KG1 (cell line): ENCODE data around the gene DGLUCY.
"Not testable (repeated sequence)": the region's sequence is repeated elsewhere in the genome, so short reads cannot be mapped to it uniquely, and the experiment has no call there.

ENCODE experiments used
- DNase-seq: peaks from one replicate; lab custom pipeline; 2025; lab: John Stamatoyannopoulos, UW

Gene DGLUCY

DNA sequence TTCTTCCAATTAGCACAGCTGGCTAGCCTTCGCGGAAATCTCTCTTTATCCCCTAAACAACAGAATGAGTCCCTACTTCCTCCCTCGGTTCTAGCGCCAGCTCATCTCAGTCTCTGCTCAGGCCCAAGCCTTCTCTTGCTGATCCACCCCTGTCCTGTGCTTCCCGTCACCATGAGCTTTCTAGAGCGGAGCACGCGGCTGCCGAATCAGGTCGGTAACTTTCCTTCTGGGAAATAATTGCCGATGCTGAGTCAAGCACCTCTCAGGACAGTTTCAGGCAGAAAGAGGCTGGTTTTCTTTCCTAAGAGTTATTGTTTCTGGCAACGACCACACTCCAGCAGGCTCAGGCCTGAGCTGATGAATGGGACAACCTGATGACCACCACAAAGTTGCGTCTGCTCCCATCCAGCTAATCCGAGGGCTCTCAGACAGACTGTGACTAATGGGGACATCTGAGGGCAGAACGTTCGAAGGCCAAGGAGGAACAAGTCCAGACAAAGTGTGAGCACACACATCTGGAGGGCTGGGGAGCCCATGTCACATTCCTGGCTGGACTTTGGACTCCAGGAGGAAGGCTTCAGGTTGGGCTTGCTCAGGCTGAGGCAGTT, 144.2 kb downstream of the DGLUCY start:
- DNase-seq: no peak

DNA sequence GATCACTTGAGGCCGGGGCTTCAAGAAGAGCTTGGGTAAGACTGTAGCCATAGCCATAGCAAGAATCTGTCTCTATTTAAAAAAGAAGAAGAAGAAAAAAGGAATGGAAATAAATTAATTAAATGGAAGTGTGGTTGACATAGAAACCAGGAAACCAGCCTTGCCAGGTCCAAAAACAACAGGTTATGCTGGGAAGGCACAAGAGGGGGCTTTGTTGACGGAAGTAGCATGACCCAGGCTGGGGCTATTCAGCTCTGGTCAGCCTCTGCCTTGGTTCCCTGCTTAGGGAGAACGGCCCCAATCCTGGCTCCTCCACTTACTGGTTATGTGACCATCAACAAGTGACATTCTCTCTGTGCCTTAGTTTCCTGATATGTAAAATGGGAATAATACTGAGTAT, 145.0 kb downstream of the DGLUCY start:
- no peak for DNase-seq

DNA sequence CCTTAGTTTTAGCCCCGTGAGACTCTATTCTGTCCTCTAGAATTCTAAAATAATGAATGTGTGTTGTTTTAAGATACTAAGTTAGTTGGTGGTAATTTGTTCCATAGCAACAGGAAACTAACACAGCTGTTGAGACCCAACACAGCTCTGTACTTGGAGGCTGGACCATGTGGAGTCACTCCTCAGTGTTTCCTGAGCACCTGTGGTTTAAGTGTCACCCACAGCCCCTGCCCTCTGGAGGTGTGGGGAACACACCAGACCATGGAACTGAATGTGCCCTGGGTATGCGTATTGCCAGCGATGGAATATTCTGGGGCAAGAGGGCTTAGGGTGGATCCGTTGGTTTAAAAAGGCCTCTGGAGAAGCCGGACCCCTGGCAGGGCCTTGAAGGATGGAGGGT, 147.2 kb downstream of the DGLUCY start:
- DNase-seq: no peak

DNA sequence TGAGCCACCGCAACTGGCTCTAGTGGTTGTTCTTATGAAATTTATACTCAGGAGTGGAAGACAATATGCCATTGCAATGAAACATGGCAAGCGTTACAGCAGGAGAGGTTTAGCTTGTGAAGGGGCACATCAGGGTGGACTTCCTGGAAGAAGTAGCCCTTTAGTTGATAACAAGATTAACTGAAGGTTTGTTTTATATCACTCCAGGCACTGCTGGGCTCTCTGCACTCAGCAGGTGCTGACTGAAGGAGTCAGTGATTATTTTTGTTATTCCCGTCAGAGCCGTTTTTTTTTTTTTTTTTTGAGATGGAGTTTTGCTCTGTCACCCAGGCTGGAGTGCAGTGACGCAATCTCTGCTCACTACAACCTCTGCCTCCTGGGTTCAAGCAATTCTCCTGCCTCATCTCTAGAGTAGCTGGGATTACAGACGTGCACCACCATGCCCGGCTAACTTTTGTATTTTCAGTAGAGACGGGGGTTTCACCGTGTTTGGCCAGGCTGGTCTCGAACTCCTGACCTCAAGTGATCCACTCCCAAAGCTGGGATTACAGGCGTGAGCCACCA, 148.2 kb downstream of the DGLUCY start:
- DNase-seq: no peak

DNA sequence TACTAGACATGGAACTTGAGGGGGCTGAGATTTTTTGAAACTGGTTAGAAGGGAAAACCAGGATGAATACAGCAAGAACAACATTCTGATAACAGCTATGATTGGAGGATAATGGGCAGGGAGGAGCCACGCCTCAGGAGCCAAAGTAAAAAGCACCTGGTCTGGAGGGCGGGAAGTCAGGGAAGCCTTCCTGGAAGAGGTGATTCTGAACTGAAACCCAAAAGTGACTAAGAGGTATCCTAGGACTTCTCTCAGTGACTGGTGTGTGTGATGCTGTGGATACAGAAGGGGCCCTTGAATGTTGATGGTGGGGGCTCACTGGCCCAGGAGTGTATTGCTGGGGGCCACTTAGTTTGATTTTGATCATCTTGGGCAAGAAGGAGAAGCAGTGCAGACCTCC, 149.5 kb downstream of the DGLUCY start:
- no peak for DNase-seq

DNA sequence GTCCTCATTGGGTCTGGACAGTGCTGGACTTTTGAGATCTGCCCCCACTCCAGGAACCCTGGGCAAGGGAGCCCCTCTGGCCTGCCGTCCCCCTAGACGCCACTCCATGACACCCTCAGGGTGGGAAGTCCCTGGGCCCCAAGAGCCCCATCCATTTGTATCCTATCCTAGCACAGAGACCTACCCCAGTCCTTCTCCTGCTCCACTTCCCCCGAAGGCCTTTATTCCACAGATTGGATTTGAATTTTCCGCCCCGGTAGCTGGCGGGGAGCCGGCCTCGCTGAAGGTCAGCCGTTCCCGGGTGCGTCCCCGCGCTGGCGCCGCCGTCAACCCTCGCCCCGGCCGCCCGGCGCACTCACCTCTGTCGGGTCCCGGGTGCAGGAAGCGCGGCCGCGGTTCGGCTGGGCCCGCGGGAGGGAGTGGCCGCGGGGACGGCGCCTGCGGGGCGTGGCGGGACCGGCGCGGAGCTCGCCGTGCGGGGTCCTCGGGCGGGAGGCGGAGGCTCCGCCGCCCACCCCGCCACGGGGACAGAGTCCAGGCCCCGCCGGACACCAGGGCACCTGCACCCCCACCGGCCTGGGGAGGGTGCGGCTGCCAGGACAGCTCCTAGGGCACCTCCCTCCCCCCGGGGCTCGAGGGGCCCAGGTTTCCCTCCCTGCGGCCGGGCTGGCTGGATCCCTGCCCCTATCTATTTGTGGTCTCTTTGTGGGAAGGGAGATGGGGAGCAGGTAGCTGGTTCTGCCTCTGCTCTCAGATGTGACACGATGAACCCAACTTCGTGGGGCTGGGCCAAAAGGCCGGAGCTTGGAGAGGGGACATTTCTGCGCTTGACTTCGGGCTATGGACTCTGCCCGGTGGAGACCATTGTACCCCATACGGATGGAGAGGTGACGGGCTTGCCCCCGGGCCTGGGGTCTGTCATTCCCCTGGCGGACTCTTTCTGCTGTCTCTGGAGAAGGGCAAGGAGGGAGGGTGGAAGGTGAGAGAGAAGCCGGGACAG, 150.6 kb downstream of the DGLUCY start:
- no peak for DNase-seq

DNA sequence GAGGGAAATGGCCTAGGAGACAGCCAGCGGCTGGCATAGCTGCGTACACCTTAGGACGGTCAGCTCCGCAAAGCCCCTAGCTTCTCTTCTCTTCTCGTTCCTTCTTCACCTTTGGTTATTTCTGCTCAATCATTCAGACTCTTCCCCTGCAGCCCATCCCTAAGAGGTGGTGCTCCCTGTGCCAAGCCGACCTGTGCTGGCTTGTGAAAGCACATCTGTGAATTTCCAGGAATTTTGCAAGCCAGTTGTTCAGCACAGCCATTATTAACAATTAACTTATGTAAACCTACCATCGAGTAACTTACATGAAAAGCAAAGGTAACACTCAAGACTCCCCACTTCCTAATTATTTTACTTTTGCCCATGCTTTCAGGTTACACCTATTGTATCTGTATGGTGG, 151.5 kb downstream of the DGLUCY start:
- DNase-seq: no peak

DNA sequence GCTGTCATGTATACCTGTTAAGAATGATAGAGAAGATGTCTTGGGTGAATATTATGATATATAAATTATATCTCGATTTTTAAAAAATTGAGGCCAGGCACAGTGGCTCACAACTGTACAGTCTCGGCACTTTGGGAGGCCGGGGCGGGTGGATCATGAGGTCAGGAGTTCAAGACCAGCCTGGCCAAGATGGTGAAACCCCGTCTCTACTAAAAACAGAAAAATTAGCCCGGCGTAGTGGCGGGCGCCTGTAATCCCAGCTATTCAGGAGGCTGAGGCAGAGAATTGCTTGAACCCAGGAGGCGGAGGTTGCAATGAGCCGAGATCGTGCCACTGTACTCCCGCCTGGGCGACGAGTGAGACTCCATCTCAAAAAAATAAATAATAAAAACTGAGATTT, 152.4 kb downstream of the DGLUCY start:
- DNase-seq: not testable (repeated sequence)

DNA sequence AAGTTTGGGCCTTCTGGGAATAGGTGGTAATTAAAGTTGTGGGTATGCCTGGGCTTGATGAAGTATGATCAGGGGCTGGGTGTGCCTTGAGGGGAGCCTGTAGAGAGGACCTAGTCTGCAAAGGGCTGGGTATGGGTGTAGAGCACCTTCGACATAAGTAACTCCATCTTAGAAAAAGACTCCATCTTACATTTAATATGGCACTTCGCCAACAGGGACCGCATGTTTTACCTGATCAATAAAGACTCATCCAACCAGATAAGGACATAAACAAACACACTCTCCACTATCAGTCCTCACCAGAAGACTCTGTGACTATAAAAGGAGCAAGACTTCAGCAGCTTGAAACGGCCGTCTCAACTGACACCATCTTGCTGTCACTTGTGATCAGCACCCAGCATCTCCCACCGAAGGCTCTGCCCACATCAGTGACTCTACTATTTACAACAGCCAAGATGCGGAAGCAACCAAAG, 154.1 kb downstream of the DGLUCY start:
- no peak for DNase-seq

DNA sequence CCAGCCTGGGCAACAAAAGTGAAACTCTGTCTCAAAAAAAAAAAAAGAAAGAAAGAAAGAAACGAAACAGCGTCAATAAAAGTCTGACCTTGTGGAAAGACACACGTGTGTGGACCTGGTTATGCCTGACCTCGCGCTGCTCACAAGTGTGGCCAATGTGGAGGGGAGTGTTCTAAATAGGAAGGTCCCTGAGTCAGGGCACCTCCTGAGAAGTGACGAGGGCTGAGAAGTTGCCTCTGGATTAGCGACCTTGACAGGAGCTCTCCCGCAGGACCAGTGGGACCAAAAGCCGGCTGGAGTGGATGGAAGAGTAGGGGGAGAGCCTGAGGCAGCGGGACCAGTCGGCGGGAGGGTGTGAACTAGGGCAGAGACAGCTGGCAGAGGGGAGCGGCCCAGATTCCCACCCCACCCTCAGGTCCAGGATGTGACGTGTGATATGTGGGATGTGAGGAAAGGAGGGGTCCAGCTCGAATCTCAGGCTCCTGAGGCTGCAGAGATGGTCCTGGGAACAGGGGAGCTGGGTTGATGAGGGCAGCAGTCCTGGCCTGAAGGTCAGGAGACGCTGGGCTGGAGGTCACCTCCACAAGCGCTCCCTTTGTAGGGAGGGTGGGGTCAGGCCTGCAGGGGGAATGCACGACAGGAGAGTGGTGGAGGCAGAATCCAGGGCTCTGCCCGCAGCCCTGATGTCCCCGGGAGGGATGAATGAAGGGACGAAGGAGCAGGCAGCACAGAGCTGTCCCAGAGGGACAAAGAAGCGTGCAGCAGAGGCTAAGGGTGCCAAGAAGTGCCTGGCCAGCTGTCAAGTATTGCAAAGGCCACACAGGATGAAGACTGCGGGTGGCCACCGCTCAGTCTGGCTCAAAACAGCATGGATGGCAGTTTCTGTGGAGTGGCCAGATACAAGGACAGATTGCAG, 155.5 kb downstream of the DGLUCY start:
- DNase-seq: no peak

DNA sequence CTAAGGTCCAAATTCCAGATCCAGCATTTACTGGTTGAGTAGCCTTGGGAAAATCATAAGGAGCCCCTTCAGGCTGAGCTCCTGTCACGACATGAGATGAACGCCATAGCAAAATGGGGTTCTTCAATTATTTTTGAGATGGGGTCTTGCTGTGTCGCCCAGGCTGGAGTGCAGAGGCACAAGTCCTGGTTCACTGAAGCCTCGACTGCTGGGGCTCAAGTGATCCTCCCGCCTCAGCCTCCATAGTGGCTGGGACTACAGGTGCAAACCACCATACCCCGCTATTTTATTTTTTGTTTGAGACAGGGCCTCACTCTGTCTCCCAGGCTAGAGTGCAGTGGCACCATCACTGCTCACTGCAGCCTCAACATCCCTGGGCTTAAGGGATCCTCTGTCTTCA, 156.3 kb downstream of the DGLUCY start:
- DNase-seq: no peak

DNA sequence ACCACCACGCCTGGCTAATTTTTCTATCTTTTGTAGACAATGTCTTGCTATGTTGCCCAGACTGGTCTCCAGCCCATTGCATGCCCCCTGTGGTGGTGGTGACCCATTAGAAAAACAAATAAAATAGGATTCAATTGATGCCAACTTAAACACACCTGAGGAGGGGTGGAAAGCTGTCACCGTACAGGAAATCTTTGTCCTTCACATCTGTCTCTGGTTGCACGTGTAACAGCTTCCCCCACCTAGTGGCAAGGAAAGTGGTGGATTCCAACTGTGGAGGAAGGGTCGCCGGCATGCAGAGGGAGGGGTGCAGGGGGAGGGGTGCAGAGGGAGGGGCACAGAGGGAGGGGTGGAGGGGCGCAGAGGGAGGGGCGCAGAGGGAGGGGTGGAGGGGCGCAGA, 156.7 kb downstream of the DGLUCY start:
- DNase-seq: no peak

DNA sequence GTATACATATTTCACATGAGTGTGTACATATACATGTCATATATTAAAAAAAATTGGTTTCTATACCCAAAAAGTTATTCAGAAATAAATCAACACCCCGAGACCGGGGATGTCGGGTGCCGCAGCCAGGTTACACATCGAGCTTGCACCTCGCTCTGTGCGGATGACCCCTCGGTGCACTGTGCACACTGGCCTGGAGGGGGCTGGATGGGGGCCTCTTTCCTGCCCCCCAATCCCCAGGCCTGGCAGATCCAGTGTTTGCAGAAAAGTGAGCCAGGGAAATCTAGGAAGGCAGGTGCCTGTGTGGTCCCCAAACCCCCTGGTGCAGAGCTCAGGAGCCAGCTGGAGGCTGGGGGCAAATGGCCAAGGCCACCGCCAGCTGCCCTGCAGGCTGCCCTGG, 157.8 kb downstream of the DGLUCY start:
- DNase-seq: no peak

DNA sequence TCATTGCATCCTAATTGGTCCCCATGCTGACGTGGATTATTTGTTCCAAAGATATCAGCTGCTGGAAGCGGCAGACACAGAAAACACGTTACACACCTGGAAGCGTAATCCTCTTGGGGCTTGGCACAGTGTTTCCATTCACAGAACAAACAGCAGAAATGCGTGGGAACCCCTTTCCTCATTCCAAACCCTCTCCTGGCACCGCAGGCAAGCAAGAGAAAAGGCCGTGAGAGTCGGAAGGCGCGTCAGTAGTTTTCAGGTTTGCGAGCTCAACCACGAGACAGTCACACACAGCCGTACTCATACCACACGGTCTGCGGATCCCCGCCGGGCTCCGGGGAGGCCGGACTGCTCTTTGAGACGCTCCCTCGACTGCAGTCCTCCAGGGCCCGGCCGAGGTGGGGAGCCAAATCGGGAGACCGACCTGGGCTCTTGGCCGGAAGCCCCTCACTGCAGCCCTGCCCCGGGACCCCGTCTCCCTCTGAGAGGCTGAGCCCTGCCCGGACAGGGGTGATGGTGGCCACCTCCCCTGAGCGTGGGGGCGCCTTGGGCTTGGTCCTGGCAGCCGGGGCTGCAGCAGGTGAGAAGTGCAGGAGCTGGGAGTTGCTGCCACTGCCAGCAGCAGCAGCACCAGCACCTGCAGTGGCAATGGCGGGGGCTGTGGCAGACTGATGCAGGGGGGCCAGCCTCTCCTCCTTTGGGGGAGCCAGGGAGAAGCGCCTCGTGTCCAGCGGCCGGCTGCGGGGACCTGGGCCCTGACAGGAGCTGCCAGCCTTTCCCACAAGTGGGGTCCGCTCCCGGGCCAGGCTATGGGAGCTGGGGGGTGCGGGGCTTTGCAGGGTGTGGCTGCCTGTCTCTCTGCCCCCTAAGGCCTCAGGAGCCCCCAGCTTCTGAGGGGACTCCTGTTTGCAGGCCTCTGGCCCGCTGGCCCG, 158.7 kb downstream of the DGLUCY start:
- DNase-seq: no peak

DNA sequence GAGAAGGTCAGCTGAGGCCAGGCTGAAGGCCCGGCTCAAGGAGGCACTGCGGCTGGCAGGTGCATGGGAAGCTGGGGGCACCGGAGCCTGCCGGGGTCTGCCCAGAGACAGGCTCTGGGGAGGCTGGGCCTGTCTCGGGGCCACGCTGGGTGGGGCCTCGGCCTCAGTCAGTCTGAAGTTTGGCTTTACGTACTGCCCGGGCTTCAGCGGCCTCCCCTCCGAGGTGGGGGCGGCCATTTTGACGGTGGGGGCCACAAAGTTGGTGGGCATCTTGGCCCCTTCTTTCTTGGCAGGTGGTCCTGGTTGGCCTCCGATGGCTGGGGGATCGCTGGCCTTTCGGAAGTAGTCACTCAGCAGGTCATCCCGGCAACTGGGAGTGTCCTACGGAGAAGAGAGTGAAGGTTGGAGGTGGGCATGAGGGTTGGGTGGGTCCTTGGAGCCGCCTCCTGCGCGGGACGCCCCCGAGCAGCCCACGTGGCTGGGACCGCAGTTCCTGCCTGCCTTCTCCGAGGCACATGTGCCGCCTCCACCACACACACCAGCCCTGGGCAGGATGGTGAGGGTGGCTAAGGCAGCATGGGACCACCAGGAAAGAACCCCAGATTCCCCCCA, 159.5 kb downstream of the DGLUCY start:
- DNase-seq: no peak

DNA sequence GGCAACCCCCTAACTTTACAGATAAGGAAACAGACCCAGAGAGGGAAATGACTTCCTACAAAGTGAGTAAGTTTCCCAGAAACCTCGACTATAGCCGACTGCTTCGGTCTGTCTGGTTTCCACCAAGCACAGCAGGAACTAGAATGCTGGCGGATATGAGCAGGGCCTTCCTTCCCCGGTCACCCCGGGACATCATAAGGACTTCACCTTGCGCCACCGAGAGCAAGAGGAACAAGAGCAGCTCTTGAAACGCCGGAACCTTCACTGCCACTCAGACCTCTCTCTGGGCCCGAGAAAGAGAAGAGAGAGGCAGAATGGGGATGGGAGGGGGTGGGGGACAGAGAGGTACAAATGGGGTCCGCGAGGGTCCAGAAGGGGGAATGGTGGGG, 160.0 kb downstream of the DGLUCY start:
- no peak for DNase-seq

DNA sequence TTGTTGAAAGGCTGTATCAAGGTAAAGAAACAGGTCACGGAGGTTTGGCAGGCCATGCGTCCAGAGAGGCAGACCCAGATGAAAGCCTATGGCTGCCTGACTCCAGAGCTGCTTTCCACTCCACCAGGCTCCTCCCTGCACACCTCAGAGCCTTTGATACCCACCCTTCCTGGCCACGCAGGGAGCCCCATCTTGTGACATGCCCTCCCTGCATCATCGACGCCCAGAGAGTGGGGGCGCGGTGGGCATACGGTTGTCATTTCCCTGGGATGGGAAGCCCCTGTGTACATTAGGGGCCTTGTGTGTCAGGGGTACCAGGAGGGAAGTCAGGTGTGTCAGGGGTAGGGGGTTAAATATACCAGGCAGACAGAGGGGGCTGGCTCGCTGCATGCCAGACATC, 160.9 kb downstream of the DGLUCY start:
- DNase-seq: no peak
